ENCODE results near the gene ARL11.

GRCh38 chr13:49654011-49654410 lies 25.7 kb downstream of the ARL11 start:
- TF ChIP-seq EZH2 (IDR thresholded peaks at IDR 0.05; ENCODE audit: borderline replicate concordance, insufficient read depth, low read length, poor library complexity, severe bottlenecking) (no peak), CTCF (IDR thresholded peaks at IDR 0.05; ENCODE audit: poor library complexity, severe bottlenecking) (no peak), POLR2AphosphoS5 (IDR thresholded peaks at IDR 0.05) (no peak)

All from neural cell (in vitro differentiated cells).